Measurements from ENCODE around the gene RAB1A. TPM values are rescaled to one million over a fixed set of nuclear protein-coding genes. Genes with fewer than 3 reads are reported as not detected.
A peak's percentile ranks its signal among the peaks of the same experiment; 100 is the strongest.

RAB1A gene
- total and polyA plus RNA-seq, 3 experiments from 2014 or later = 53.9 to 91.9 (median 88.1) TPM

DNA sequence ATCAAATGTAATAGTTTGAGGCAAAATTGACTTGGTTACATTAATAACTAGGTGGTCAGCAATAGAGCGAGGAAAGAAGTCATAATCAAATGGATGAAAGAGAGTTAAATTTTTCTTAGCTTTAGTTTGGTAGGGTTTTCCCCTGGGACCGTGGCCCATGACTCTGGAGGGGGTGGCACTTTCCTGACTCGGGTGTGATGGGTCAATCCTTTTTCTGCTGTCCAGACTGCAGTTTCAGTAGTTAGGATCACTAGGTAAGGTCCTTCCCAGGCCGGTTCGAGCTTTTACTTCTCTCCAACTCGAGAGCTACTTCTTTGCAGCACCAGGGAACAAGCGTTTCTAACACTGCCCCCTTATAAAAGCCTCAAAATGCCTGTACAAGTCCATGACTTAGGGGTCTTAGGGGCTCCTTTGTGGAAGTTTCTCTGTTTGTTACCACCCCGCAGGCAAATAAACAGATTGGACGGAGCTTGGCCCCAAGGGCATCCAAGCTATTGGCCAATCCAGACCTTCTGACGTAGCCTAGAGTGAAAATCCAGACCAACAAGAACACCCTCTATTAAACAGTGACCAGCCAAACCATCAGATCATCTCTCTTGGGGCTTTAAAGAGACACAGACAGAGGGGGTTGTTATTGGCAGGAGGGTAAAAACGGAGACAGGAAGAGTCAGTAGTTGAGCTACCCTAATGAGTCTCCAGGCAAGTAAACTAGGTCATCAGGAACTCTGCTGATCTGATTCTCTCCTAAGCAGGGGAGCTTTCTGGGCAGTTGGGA, 83.1 kb downstream of the RAB1A start:
- Histone ChIP-seq H3K4me3 (ENCODE audit: low read length) (no peak overlapping the region), H3K27me3 (ENCODE audit: insufficient read depth, low read length, poor library complexity, severe bottlenecking) (no peaks in the 10 kb centered on the region), H3K27ac (ENCODE audit: low read depth, low read length) (no peak overlapping the region), H3K4me1 (ENCODE audit: insufficient read depth, low read length) (no peaks in the 10 kb centered on the region), H3K36me3 (ENCODE audit: insufficient read depth, low read length) (no peaks in the 10 kb centered on the region), H3K9me3 (ENCODE audit: low read length) (no peaks in the 10 kb centered on the region)
- Mint-ChIP-seq H3K4me3 (no peak overlapping the region), H3K27ac (no peak overlapping the region), H3K27me3 (no peaks in the 10 kb centered on the region), H3K4me1 (no peaks in the 10 kb centered on the region), H3K36me3 (peaks cover 18 to 20% (median 18%) of the 10 kb centered on the region in 3 donors), H3K9me3 (peaks cover 0 to 15% (median 8%) of the 10 kb centered on the region in 5 donors)
- no peak for DNase-seq
- ChIA-PET CTCF (interaction anchor here (0.6 to 2.0 kb wide), 5 partner anchors 18 to 526 kb away, joined by 3 to 5 read pairs (median 4); no protein-coding TSS in a partner anchor), POLR2A (no interaction called here)

DNA sequence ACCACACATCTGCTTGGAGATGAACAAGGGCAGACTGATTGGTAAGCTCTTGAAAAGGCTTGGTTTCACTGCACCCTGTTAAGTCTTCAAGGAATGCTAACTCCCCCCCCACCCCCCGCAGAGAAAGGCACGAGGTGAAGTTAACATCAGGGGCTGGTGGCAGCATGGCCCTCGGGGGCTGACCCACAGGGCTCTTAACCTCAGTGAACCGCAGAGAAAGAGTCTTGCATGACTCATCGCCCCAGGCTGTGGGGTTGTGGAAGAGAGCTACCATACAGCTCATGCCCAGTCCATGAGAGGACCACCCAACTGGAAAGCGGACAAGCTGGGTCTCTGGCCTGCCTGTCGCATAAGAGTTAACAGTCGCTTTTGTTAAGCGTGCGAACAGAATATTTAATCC, 84.3 kb downstream of the RAB1A start:
- H3K27ac Mint-ChIP-seq = no peak overlapping the region
- POLR2A ChIA-PET = no interaction called here

DNA sequence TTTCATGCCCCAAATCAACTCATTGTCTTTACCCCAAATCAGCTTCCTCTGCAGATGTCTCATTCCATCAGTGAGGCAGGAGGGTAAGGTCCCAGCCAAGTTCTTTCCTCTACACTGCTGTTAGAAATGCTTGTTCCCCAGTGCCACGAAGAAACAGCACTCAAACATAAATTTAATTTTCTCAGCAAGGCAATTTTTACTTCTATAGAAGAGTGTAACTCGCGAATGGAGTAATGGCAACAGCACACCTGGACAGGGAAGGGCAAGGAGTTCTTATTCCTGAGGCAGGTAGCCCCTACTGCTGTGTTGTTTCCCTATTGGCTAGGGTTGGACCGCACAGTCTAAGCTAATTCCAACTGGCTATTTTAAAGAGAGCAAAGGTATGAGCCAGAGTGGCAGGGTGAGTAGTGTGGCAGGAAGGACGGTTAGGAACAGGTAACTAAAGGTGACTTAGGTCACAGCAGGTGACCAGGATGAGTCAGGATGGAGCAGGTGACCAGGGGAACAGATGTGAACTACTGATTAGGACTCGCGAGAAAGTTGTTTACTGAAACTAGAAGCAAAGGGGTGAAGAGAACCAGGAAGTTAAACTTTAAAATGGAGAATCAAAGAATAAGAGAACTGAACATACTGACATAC, 85.7 kb downstream of the RAB1A start:
- no peak overlapping the region for H3K4me3 ChIP-seq (ENCODE audit: low read length)
- POLR2A ChIA-PET = no interaction called here
- Mint-ChIP-seq H3K36me3 (peaks cover 18 to 20% (median 19%) of the 10 kb centered on the region in 3 donors), H3K9me3 (peaks cover 0 to 15% (median 8%) of the 10 kb centered on the region in 5 donors), H3K27ac (peak overlapping the region in 1 of 8 donors; percentile 10), H3K27me3 (no peaks in the 10 kb centered on the region), H3K4me1 (peaks cover 7 to 12% (median 9%) of the 10 kb centered on the region in 3 donors), H3K4me3 (no peak overlapping the region)
- CTCF ChIA-PET = interaction anchor here (2.6 to 3.4 kb wide), 3 partner anchors 11 to 128 kb away, joined by 7 to 21 read pairs (median 14); partner anchors contain the start of gene CEP68
- H3K4me1 ChIP-seq (ENCODE audit: insufficient read depth, low read length) = peaks cover 4% of the 10 kb centered on the region
- no peak for DNase-seq
- H3K27me3 ChIP-seq (ENCODE audit: insufficient read depth, low read length, poor library complexity, severe bottlenecking) = no peaks in the 10 kb centered on the region
- H3K36me3 ChIP-seq (ENCODE audit: insufficient read depth, low read length) = no peaks in the 10 kb centered on the region
- H3K27ac ChIP-seq (ENCODE audit: low read depth, low read length) = no peak overlapping the region
- no peaks in the 10 kb centered on the region for H3K9me3 ChIP-seq (ENCODE audit: low read length)

More for the DNA sequence above, 84.3 kb downstream of the RAB1A start:
- no peaks in the 10 kb centered on the region for H3K9me3 ChIP-seq (ENCODE audit: low read length)
- no peak overlapping the region for H3K4me3 ChIP-seq (ENCODE audit: low read length)
- Mint-ChIP-seq H3K4me3 (no peak overlapping the region), H3K9me3 (peaks cover 0 to 15% (median 8%) of the 10 kb centered on the region in 5 donors), H3K36me3 (peaks cover 18 to 20% (median 19%) of the 10 kb centered on the region in 3 donors), H3K27me3 (no peaks in the 10 kb centered on the region), H3K4me1 (peaks cover 1 to 2% (median 2%) of the 10 kb centered on the region in 3 donors)
- no peaks in the 10 kb centered on the region for H3K36me3 ChIP-seq (ENCODE audit: insufficient read depth, low read length)
- no peaks in the 10 kb centered on the region for H3K4me1 ChIP-seq (ENCODE audit: insufficient read depth, low read length)
- no peak for DNase-seq
- H3K27me3 ChIP-seq (ENCODE audit: insufficient read depth, low read length, poor library complexity, severe bottlenecking) = no peaks in the 10 kb centered on the region
- CTCF ChIA-PET = interaction anchor here (1.3 to 1.9 kb wide), 2 partner anchors 19 to 128 kb away, joined by 4 to 5 read pairs; no protein-coding TSS in a partner anchor
- no peak overlapping the region for H3K27ac ChIP-seq (ENCODE audit: low read depth, low read length)

DNA sequence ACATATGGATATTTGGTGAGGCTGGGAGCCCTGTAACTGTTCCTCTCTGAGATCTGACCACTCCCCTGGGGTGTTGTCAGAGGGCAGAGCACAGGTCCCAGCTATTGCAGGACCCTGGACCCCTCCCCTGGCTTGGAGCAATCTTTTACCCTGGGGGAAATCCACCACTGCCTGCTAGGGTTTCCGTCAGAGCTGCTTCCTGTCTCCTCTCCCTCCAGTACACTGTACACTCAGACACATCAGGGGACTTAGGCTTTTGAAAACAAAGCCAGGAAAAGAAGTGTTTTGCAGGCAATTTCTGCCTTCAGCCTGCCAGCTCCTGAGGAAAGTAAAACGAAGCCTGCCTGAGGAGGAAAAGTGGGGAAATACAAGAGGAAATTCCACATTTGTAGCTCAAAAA, 86.9 kb downstream of the RAB1A start:
- peaks cover 7 to 12% (median 9%) of the 10 kb centered on the region in 3 donors for H3K4me1 Mint-ChIP-seq
- Histone ChIP-seq H3K9me3 (ENCODE audit: low read length) (no peaks in the 10 kb centered on the region), H3K4me1 (ENCODE audit: insufficient read depth, low read length) (peaks cover 4% of the 10 kb centered on the region), H3K27ac (ENCODE audit: low read depth, low read length) (no peak overlapping the region), H3K36me3 (ENCODE audit: insufficient read depth, low read length) (no peaks in the 10 kb centered on the region), H3K27me3 (ENCODE audit: insufficient read depth, low read length, poor library complexity, severe bottlenecking) (no peaks in the 10 kb centered on the region), H3K4me3 (ENCODE audit: low read length) (no peak overlapping the region)
- peaks cover 0 to 8% (median 8%) of the 10 kb centered on the region in 5 donors for H3K9me3 Mint-ChIP-seq
- POLR2A ChIA-PET = no interaction called here
- no peaks in the 10 kb centered on the region for H3K27me3 Mint-ChIP-seq
- H3K4me3 Mint-ChIP-seq = no peak overlapping the region
- CTCF ChIA-PET = interaction anchor here (2.6 to 3.4 kb wide), 3 partner anchors 12 to 127 kb away, joined by 7 to 21 read pairs (median 14); partner anchors contain the start of gene CEP68
- H3K36me3 Mint-ChIP-seq = peaks cover 16 to 24% (median 21%) of the 10 kb centered on the region in 3 donors
- no peak overlapping the region for H3K27ac Mint-ChIP-seq
- no peak for DNase-seq

DNA sequence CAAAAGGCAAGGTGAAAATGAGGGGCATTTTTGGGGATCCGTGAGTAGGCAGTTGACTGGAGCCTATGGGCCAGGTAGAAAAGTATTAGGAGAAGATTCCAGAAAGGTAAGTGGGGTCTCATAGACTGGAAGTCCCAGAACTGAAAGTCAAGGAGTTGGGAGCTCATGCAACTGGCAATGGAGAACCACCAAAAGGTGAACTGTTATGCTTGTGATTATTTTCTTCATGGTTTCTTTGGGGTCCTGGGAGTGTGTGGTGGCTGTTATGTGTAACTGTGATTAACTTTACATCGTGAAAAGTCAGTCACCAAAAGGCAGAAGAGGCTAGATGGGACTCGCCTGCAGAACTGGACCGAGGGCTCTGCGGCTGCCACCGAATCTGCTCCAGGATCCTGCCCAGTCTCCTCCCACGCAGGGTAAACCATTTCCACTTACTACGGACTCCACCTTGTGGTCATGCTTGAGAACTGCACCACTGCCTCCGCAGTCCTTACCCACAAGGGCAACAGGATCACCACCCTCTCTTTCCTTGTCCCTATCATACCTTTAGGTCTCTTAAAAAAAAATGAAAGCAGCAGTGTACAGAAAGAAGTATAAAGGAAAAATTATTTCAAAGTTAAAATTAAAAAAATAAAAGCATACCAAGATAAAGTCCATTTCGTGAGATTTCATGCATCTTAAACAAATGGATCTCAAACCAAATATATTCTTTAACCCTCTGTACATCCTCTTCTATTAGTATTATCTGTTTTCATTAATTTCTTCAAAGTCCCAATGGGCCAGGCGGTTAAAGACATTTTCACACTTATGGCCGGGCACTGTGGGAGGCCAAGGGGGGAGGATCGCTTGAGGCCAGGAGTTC, 89.3 kb downstream of the RAB1A start:
- CTCF ChIA-PET = interaction anchor here (0.7 to 4.0 kb wide), 9 partner anchors 14 to 125 kb away, joined by 3 to 32 read pairs (median 5); partner anchors contain the start of gene CEP68
- Mint-ChIP-seq H3K27ac (peak overlapping the region in 2 of 8 donors; percentile 38 to 39), H3K9me3 (peaks cover 0 to 8% (median 8%) of the 10 kb centered on the region in 5 donors)

DNA sequence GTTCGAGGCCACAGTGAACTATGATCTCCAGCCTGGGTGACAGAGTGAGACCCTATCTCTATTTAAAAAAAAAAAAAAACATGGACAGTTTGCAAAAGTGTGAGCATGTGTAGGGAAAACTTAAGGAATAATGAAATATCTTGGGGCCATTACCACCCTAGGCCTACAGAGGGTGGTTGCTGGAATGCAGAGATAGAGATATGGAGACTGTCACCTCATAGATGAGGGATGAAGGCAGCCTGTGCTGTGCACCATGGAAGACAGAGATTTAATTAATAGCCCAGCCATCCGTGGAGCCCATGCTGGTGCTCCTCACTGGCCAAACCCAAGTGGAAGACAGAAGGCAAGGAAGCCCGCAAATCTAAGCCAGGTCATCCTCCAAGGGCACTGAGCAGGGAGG, 90.3 kb downstream of the RAB1A start:
- Histone ChIP-seq H3K4me1 (ENCODE audit: insufficient read depth, low read length) (peaks cover 4% of the 10 kb centered on the region), H3K4me3 (ENCODE audit: low read length) (no peak overlapping the region), H3K27ac (ENCODE audit: low read depth, low read length) (no peak overlapping the region), H3K27me3 (ENCODE audit: insufficient read depth, low read length, poor library complexity, severe bottlenecking) (no peaks in the 10 kb centered on the region), H3K9me3 (ENCODE audit: low read length) (no peaks in the 10 kb centered on the region), H3K36me3 (ENCODE audit: insufficient read depth, low read length) (no peaks in the 10 kb centered on the region)
- H3K27ac Mint-ChIP-seq = peak overlapping the region in 1 of 8 donors; percentile 6
- no peak for DNase-seq
- POLR2A ChIA-PET = no interaction called here
- no peaks in the 10 kb centered on the region for H3K27me3 Mint-ChIP-seq
- peaks cover 7 to 12% (median 9%) of the 10 kb centered on the region in 3 donors for H3K4me1 Mint-ChIP-seq
- CTCF ChIA-PET = interaction anchor here (0.7 to 4.0 kb wide), 9 partner anchors 8 to 124 kb away, joined by 3 to 32 read pairs (median 3); partner anchors contain the start of gene CEP68
- peaks cover 0 to 8% (median 4%) of the 10 kb centered on the region in 5 donors for H3K9me3 Mint-ChIP-seq
- no peak overlapping the region for H3K4me3 Mint-ChIP-seq
- H3K36me3 Mint-ChIP-seq = peaks cover 8 to 30% (median 15%) of the 10 kb centered on the region in 3 donors

More for the DNA sequence above, 89.3 kb downstream of the RAB1A start:
- Histone ChIP-seq H3K9me3 (ENCODE audit: low read length) (no peaks in the 10 kb centered on the region), H3K27me3 (ENCODE audit: insufficient read depth, low read length, poor library complexity, severe bottlenecking) (no peaks in the 10 kb centered on the region), H3K4me3 (ENCODE audit: low read length) (no peak overlapping the region), H3K36me3 (ENCODE audit: insufficient read depth, low read length) (no peaks in the 10 kb centered on the region), H3K27ac (ENCODE audit: low read depth, low read length) (no peak overlapping the region), H3K4me1 (ENCODE audit: insufficient read depth, low read length) (peaks cover 4% of the 10 kb centered on the region)
- no peaks in the 10 kb centered on the region for H3K27me3 Mint-ChIP-seq
- H3K36me3 Mint-ChIP-seq = peaks cover 14 to 33% (median 20%) of the 10 kb centered on the region in 3 donors
- POLR2A ChIA-PET = interaction anchor here (1.1 kb wide), 1 partner anchor 49 kb away, joined by 4 read pairs; no protein-coding TSS in a partner anchor
- H3K4me1 Mint-ChIP-seq = peaks cover 7 to 12% (median 9%) of the 10 kb centered on the region in 3 donors
- DNase-seq = peak; percentile 61 to 80 (median 66)
- H3K4me3 Mint-ChIP-seq = peak overlapping the region in 4 of 7 donors; percentile 32 to 55 (median 44)

DNA sequence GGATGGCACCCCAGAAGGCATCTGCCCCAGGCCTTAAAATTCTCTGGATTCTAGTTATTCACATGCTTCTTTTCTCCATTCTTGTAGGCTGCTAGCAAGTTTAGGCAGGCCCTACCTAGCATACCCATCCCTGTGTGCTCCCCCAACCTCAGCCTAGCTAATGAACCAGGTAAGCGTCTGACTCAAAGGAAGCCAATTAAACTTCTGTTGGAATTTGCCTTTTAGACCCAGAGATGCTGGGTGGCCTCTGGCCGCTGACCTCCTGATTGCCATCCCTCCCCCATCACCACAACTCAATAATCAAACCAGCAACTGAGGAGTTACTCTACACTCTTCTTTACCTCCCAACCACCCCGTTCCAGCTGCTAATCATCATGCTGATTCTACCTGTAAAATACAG, 92.7 kb downstream of the RAB1A start:
- Histone ChIP-seq H3K4me3 (ENCODE audit: low read length) (no peak overlapping the region), H3K9me3 (ENCODE audit: low read length) (no peaks in the 10 kb centered on the region), H3K36me3 (ENCODE audit: insufficient read depth, low read length) (no peaks in the 10 kb centered on the region), H3K4me1 (ENCODE audit: insufficient read depth, low read length) (peaks cover 14% of the 10 kb centered on the region), H3K27ac (ENCODE audit: low read depth, low read length) (no peak overlapping the region), H3K27me3 (ENCODE audit: insufficient read depth, low read length, poor library complexity, severe bottlenecking) (no peaks in the 10 kb centered on the region)
- POLR2A ChIA-PET = no interaction called here
- Mint-ChIP-seq H3K9me3 (no peaks in the 10 kb centered on the region), H3K27ac (no peak overlapping the region), H3K4me1 (peaks cover 12 to 16% (median 13%) of the 10 kb centered on the region in 3 donors), H3K27me3 (no peaks in the 10 kb centered on the region), H3K4me3 (no peak overlapping the region), H3K36me3 (peaks cover 0 to 17% (median 11%) of the 10 kb centered on the region in 3 donors)
- no peak for DNase-seq
- CTCF ChIA-PET = interaction anchor here (4.0 kb wide), 1 partner anchor 119 kb away, joined by 32 read pairs; no protein-coding TSS in a partner anchor

All from CD8-positive, alpha-beta memory T cell (primary cell).